B cell (primary cell): ENCODE data around the gene CBX6. TPM values are rescaled to one million over a fixed set of nuclear protein-coding genes. Genes with fewer than 3 reads are reported as not detected.

Source experiments
- ATAC-seq: fragments of 200-7000 bp; cut with Tn5 transposase; one replicate; pipeline ENCODE4 v1.10.0; 2021; ENCODE audit warnings: low read depth, mild to moderate bottlenecking, moderate number of reproducible peaks, moderate library complexity
- CTCF ChIA-PET: fragments of 350-600 bp; sonication (Branson Sonifier 250); formaldehyde crosslinking; loops from one replicate; lab custom pipeline; 2021; ENCODE audit warnings: antibody characterized with exemption, inconsistent platforms; lab: Charles Lee
- POLR2A ChIA-PET: fragments of 350-600 bp; sonication (Branson Sonifier 250); formaldehyde crosslinking; loops from one replicate; lab custom pipeline; 2021; ENCODE audit warnings: antibody characterized with exemption; lab: Charles Lee
- DNase-seq: peaks from one replicate; pipeline ENCODE4 v3.0.0; 2013
- H2AFZ ChIP-seq: 2 replicates; pipeline ENCODE4 v1.6.1; 2012; ENCODE audit warnings: mild to moderate bottlenecking, low read depth, low read length; ENCODE audit not compliant: insufficient read depth, poor library complexity, severe bottlenecking
- H3K27ac ChIP-seq, 2 donors: 1 replicate in 1 of 2; 2 replicates in 1 of 2; pipeline ENCODE4 v1.5.1; 2012 to 2013; ENCODE audit warnings: low read length in 2 of 2, mild to moderate bottlenecking in 2 of 2, moderate library complexity in 1 of 2
- H3K27me3 ChIP-seq, 4 experiments: fragments of 200-600 bp in 1 of 4; sonication (generic) in 1 of 4; replicated peaks in 1 of 4; 1 replicate in 2 of 4; 2 replicates in 2 of 4; pipeline versions ENCODE4 v1.6.1 to v1.7.0; 2013 to 2016; ENCODE audit warnings: low read length in 3 of 4, mild to moderate bottlenecking in 2 of 4, mixed read lengths in 1 of 4, moderate library complexity in 1 of 4; ENCODE audit not compliant: insufficient read depth in 4 of 4, control insufficient read depth in 3 of 4; ENCODE audit errors: control extremely low read depth in 1 of 4
- H3K36me3 ChIP-seq, 2 experiments: replicated peaks in 1 of 2; 1 replicate in 1 of 2; 2 replicates in 1 of 2; pipeline versions ENCODE4 v1.6.1 to v1.7.1; 2013; ENCODE audit warnings: low read length in 1 of 2; ENCODE audit not compliant: insufficient read depth in 2 of 2, control insufficient read depth in 1 of 2; ENCODE audit errors: control extremely low read depth in 1 of 2, extremely low read depth in 1 of 2
- H3K4me1 ChIP-seq, 2 donors: fragments of 200-600 bp in 1 of 2; sonication (generic) in 1 of 2; 1 replicate in 1 of 2; 2 replicates in 1 of 2; pipeline versions ENCODE4 v1.5.1 to v1.6.1; 2013 to 2017; ENCODE audit warnings: low read length in 2 of 2; ENCODE audit not compliant: control insufficient read depth in 2 of 2, insufficient read depth in 2 of 2
- H3K4me2 ChIP-seq: replicated peaks from 2 replicates; pipeline ENCODE3; 2012; ENCODE audit warnings: mild to moderate bottlenecking, low read depth, low read length; ENCODE audit not compliant: poor library complexity, severe bottlenecking
- H3K4me3 ChIP-seq, 5 experiments: fragments of 200-600 bp in 1 of 5; sonication (generic) in 1 of 5; 1 replicate in 3 of 5; 2 replicates in 2 of 5; pipeline versions ENCODE4 v1.5.1 to v1.7.0; 2011 to 2016; ENCODE audit warnings: low read length in 4 of 5, mild to moderate bottlenecking in 4 of 5, low read depth in 2 of 5, control low read depth in 1 of 5, moderate library complexity in 1 of 5; ENCODE audit not compliant: insufficient read depth in 1 of 5; ENCODE audit errors: control extremely low read depth in 1 of 5, extremely low read depth in 1 of 5
- H3K79me2 ChIP-seq: fragments of 200-600 bp; sonication (generic); one replicate; pipeline ENCODE4 v1.6.0; 2016; ENCODE audit warnings: low read length; ENCODE audit not compliant: control insufficient read depth, insufficient read depth
- H3K9ac ChIP-seq: fragments of 200-600 bp; sonication (generic); 2 replicates; pipeline ENCODE4 v1.6.1; 2017; ENCODE audit warnings: mild to moderate bottlenecking, low read length, moderate library complexity
- H3K9me3 ChIP-seq, 3 donors: one replicate each; pipeline versions ENCODE4 v1.6.1 to v1.7.1; 2013; ENCODE audit warnings: low read length in 2 of 3; ENCODE audit not compliant: control insufficient read depth in 2 of 3, insufficient read depth in 1 of 3; ENCODE audit errors: control extremely low read depth in 1 of 3
- H4K20me1 ChIP-seq: 2 replicates; pipeline ENCODE4 v1.6.0; 2012; ENCODE audit warnings: mild to moderate bottlenecking, low read length; ENCODE audit not compliant: insufficient read depth, control insufficient read depth, poor library complexity, severe bottlenecking
- H3K27ac Mint-ChIP-seq: one replicate; pipeline ENCODE4 v1.8.0; 2021; ENCODE audit warnings: mixed read lengths
- H3K27me3 Mint-ChIP-seq: one replicate; pipeline ENCODE4 v1.8.0; 2021; ENCODE audit warnings: mixed read lengths
- H3K4me1 Mint-ChIP-seq: one replicate; pipeline ENCODE4 v1.8.0; 2021; ENCODE audit warnings: mixed read lengths
- H3K4me3 Mint-ChIP-seq: one replicate; pipeline ENCODE4 v1.8.0; 2021; ENCODE audit warnings: mixed read lengths
- H3K9me3 Mint-ChIP-seq: one replicate; pipeline ENCODE4 v1.8.0; 2022; ENCODE audit warnings: mixed read lengths; ENCODE audit not compliant: insufficient read depth
- CTCF ChIP-seq: fragments of 200-600 bp; IDR thresholded peaks from one replicate; pipeline ENCODE4 v1.8.0; 2022; ENCODE audit warnings: antibody characterized with exemption, mild to moderate bottlenecking
- EZH2 ChIP-seq: IDR thresholded peaks from 2 replicates; pipeline ENCODE4 v1.6.1; 2012; ENCODE audit warnings: borderline replicate concordance, low read depth, mild to moderate bottlenecking, moderate library complexity, low read length; ENCODE audit not compliant: insufficient read depth, poor library complexity, severe bottlenecking
- WGBS: methylation state at CpG from one replicate; pipeline ENCODE4 v1.1.5; 2013; ENCODE audit warnings: missing lambda C conversion rate; ENCODE audit not compliant: insufficient coverage; 5-methylcytosine and 5-hydroxymethylcytosine counted together
- intact Hi-C: fragments of 100-400 bp; cut with micrococcal nuclease; formaldehyde crosslinking; loops from one replicate; pipeline ENCODE4 v1.10.0; 2022
- polyA plus RNA-seq: library from polyadenylated mRNA; depleted of rRNA; stranded (reverse); fragments of >200 nt; gene quantifications from 2 replicates; pipeline ENCODE4 v1.2.3, GENCODE V29; 2012
- total RNA-seq, 2 donors: library from RNA; stranded (reverse); fragments of 120-200 nt in 1 of 2; gene quantifications; 1 replicate in 1 of 2; 2 replicates in 1 of 2; pipeline versions ENCODE4 v1.2.3 to v1.2.4, GENCODE V29; 2013 to 2022

The CBX6 gene
- total and polyA plus RNA-seq, 2 donors (not counting 1 experiment from before 2014, with no cell fraction given), result 14.9 to 55.1 TPM

- peaks cover 0 to 11% (median 3%) of the 10 kb centered on the region in 4 experiments for H3K27me3 ChIP-seq
- no peak overlapping the region for H3K4me3 ChIP-seq
- CTCF ChIA-PET, result interaction anchor here (1.5 kb wide), 1 partner anchor 12 kb away, joined by 3 read pairs; no protein-coding TSS in a partner anchor
- no peak for ATAC-seq
- no peak overlapping the region for H3K27ac ChIP-seq
- H3K4me1 ChIP-seq, result no peaks in the 10 kb centered on the region
- Mint-ChIP-seq H3K27ac (no peak overlapping the region), H3K9me3 (no peaks in the 10 kb centered on the region), H3K4me3 (no peak overlapping the region), H3K4me1 (no peaks in the 10 kb centered on the region), H3K27me3 (peaks cover 37% of the 10 kb centered on the region)
- H4K20me1 ChIP-seq, result no peaks in the 10 kb centered on the region
- peak; percentile 3 for DNase-seq
- H3K36me3 ChIP-seq, result no peaks in the 10 kb centered on the region
- no peaks in the 10 kb centered on the region for H3K9me3 ChIP-seq
- H3K9ac ChIP-seq, result no peak overlapping the region
- H3K79me2 ChIP-seq, result no peaks in the 10 kb centered on the region
- intact Hi-C loops, result no loop called here
- H3K4me2 ChIP-seq, result no peak overlapping the region
- POLR2A ChIA-PET, result no interaction called here
- no peak overlapping the region for H2AFZ ChIP-seq
- TF ChIP-seq EZH2, result no peak
- no peak for TF ChIP-seq CTCF
- 95% methylated on average over 7 of the region's 8 CpGs for WGBS
Measured at GRCh38 chr22:38881997-38882879, 10.2 kb upstream of the CBX6 start.

GRCh38 chr22:38881464-38881871 lies 9.5 kb upstream of the CBX6 start:
- H3K9ac ChIP-seq, result no peak overlapping the region
- Mint-ChIP-seq H3K4me3 (no peak overlapping the region), H3K4me1 (no peaks in the 10 kb centered on the region), H3K9me3 (no peaks in the 10 kb centered on the region), H3K27ac (no peak overlapping the region), H3K27me3 (peaks cover 39% of the 10 kb centered on the region)
- CTCF ChIA-PET, result interaction anchor here (1.5 kb wide), 1 partner anchor 12 kb away, joined by 3 read pairs; no protein-coding TSS in a partner anchor
- H3K79me2 ChIP-seq, result no peaks in the 10 kb centered on the region
- intact Hi-C loops, result no loop called here
- H3K9me3 ChIP-seq, result no peaks in the 10 kb centered on the region
- WGBS, result 20% methylated on average over 9 of the region's 9 CpGs
- POLR2A ChIA-PET, result no interaction called here
- H3K36me3 ChIP-seq, result no peaks in the 10 kb centered on the region
- H3K4me2 ChIP-seq, result no peak overlapping the region
- H3K27ac ChIP-seq, result no peak overlapping the region
- TF ChIP-seq EZH2 (no peak), CTCF (no peak)
- H3K4me3 ChIP-seq, result no peak overlapping the region
- DNase-seq, result peak; percentile 3
- H2AFZ ChIP-seq, result peak overlapping the region; percentile 5
- peaks cover 0 to 12% (median 3%) of the 10 kb centered on the region in 4 experiments for H3K27me3 ChIP-seq
- H4K20me1 ChIP-seq, result no peaks in the 10 kb centered on the region
- no peaks in the 10 kb centered on the region for H3K4me1 ChIP-seq
- no peak for ATAC-seq
